ENCODE measurements around the gene ZC3H4.

ZC3H4 gene

DNA sequence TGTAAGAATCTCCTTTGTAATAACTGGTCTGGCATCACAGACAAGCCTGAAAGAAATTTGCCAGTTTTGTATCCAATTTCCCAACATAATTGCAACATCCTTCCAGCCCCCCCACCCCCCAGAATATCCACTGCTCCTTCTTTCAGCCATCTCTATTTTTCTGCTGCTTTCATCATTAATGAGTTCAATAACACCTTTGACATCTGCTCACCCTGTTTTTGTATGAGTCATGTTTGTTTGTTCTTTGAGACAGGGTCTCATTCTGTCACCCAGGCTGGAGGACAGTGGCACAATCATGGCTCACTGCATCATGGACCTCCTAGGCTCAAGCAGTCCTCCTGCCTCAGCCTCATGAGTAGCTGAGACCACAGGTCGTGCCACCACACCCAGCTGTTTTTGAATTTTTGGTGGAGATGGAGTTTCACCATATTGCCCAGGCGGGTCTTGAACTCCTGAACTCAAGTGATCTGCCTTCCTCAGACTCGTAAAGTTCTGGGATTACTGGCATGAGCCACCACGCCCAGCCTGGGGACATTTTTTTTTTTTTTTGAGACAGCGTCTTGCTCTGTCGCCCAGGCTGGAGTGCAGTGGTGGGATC lies 7.0 kb upstream of the ZC3H4 start:
- TF ChIP-seq ARNTL (CRISPR knock-in tag; IDR thresholded peaks at IDR 0.05; ENCODE audit: borderline replicate concordance, low read depth), result no peak
- no peak for TF ChIP-seq OSR1 (CRISPR knock-in tag; IDR thresholded peaks at IDR 0.05)
- TF ChIP-seq PATZ1 (CRISPR knock-in tag; IDR thresholded peaks at IDR 0.05; ENCODE audit: borderline replicate concordance), result no peak
- no peak for TF ChIP-seq CSRNP3 (CRISPR knock-in tag; IDR thresholded peaks at IDR 0.05)
- no peak for TF ChIP-seq TOX (CRISPR knock-in tag; IDR thresholded peaks at IDR 0.05; ENCODE audit: borderline replicate concordance)
- TF ChIP-seq SNAI2 (CRISPR knock-in tag; IDR thresholded peaks at IDR 0.05), result no peak
- TF ChIP-seq BACH2 (CRISPR knock-in tag; IDR thresholded peaks at IDR 0.05; ENCODE audit: borderline replicate concordance), result no peak
- TF ChIP-seq ZNF70 (CRISPR knock-in tag; IDR thresholded peaks at IDR 0.05), result no peak
- TF ChIP-seq CSDC2 (CRISPR knock-in tag; IDR thresholded peaks at IDR 0.05), result no peak
- no peak for TF ChIP-seq ZFP3 (CRISPR knock-in tag; IDR thresholded peaks at IDR 0.05)
- TF ChIP-seq RARB (CRISPR knock-in tag; IDR thresholded peaks at IDR 0.05), result no peak
- no peak for TF ChIP-seq ISL1 (CRISPR knock-in tag; IDR thresholded peaks at IDR 0.05)
- TF ChIP-seq ESRRG (CRISPR knock-in tag; IDR thresholded peaks at IDR 0.05), result no peak
- ATAC-seq, result no peak

GRCh38 chr19:47113850-47114651 lies 475 bp upstream of the ZC3H4 start:
- no peak for ATAC-seq
- no peak for TF ChIP-seq ZFP3 (CRISPR knock-in tag; IDR thresholded peaks at IDR 0.05)
- 0 out of 2 replicates have a peak, but pooled peaks have one; percentile 4 for TF ChIP-seq PATZ1 (CRISPR knock-in tag; IDR thresholded peaks at IDR 0.05; ENCODE audit: borderline replicate concordance)

GRCh38 chr19:47112166-47112996 lies 1.2 kb downstream of the ZC3H4 start:
- peak; percentile 45 for ATAC-seq
- TF ChIP-seq ZC3H10 (CRISPR knock-in tag; IDR thresholded peaks at IDR 0.05) (no peak), ZFP3 (CRISPR knock-in tag; IDR thresholded peaks at IDR 0.05) (0 out of 2 replicates have a peak, but pooled peaks have one; percentile 34), ZNF70 (CRISPR knock-in tag; IDR thresholded peaks at IDR 0.05) (no peak), ZNF8 (CRISPR knock-in tag; IDR thresholded peaks at IDR 0.05) (no peak), TOX (CRISPR knock-in tag; IDR thresholded peaks at IDR 0.05; ENCODE audit: borderline replicate concordance) (no peak), CSDC2 (CRISPR knock-in tag; IDR thresholded peaks at IDR 0.05) (peak; percentile 68; the same call in 1 of the 2 replicates), CSRNP3 (CRISPR knock-in tag; IDR thresholded peaks at IDR 0.05) (0 out of 2 replicates have a peak, but pooled peaks have one; percentile 25), POU6F1 (CRISPR knock-in tag; IDR thresholded peaks at IDR 0.05; ENCODE audit: borderline replicate concordance, low read depth) (no peak), GLIS3 (CRISPR knock-in tag; IDR thresholded peaks at IDR 0.05) (no peak), OSR1 (CRISPR knock-in tag; IDR thresholded peaks at IDR 0.05) (no peak), CREB5 (CRISPR knock-in tag; IDR thresholded peaks at IDR 0.05; ENCODE audit: low read depth) (no peak), RARB (CRISPR knock-in tag; IDR thresholded peaks at IDR 0.05) (peak; percentile 27; the same call in 1 of the 2 replicates), PATZ1 (CRISPR knock-in tag; IDR thresholded peaks at IDR 0.05; ENCODE audit: borderline replicate concordance) (peak; percentile 91), ARNTL (CRISPR knock-in tag; IDR thresholded peaks at IDR 0.05; ENCODE audit: borderline replicate concordance, low read depth) (no peak)
